ENCODE measurements around the gene CSF3. TPM values are rescaled to one million over a fixed set of nuclear protein-coding genes. Genes with fewer than 3 reads are reported as not detected.

CSF3 gene
- total and polyA plus RNA-seq, 3 donors from 2014 or later = 0.80 to 3.6 (median 2.4) TPM

GRCh38 chr17:40065769-40066510 lies 50.7 kb downstream of the CSF3 start:
- Histone ChIP-seq H3K9me3 (no peaks in the 10 kb centered on the region), H3K4me1 (peaks cover 61% of the 10 kb centered on the region), H3K27me3 (no peaks in the 10 kb centered on the region), H3K27ac (peak overlapping the region; percentile 91 to 97), H3K4me3 (no peak overlapping the region), H3K36me3 (ENCODE audit: low read depth, missing control alignments) (no peaks in the 10 kb centered on the region)
- DNase-seq = no peak
- WGBS, 2 donors = 61 to 69% methylated on average over 8 to 11 of the region's 11 CpGs
- intact Hi-C loops (cut with DNase I; ENCODE audit: low total_unique reads) = no loop called here
- no peak for TF ChIP-seq CTCF (IDR thresholded peaks at IDR 0.05)
- TF ChIP-seq POLR2A (IDR thresholded peaks at IDR 0.05) = no peak

Small RNA genes within 50 kb of the gene (microRNA-seq; reads per million reads assigned to microRNA genes)
- 0 to 0.70 reads per million in 2 donors for gene MIR6884 (ENCODE audit: borderline number of aligned reads in 2 of 2, borderline replicate concordance in 1 of 2)

Small RNA genes within 50 kb of the gene (small RNA-seq; reads per million reads assigned to genes)
- 636 to 962 reads per million in 2 donors for gene SNORD124

Other genes with a start within 250 kb of the CSF3 start
- gene IKZF3, start 151.1 kb upstream of the CSF3 start, total RNA-seq = 1 to 10 TPM; 1.9 to 3.8 TPM
- 3.4 TPM for gene IKZF3, start 151.1 kb upstream of the CSF3 start, polyA plus RNA-seq (ENCODE audit: insufficient read depth, low read depth, low replicate concordance)
- 10 to 100 TPM; 45.1 to 63.1 TPM for gene ZPBP2, start 147.2 kb upstream of the CSF3 start, total RNA-seq
- gene ZPBP2, start 147.2 kb upstream of the CSF3 start, polyA plus RNA-seq (ENCODE audit: insufficient read depth, low read depth, low replicate concordance) = 224 TPM
- gene GSDMB, start 96.8 kb upstream of the CSF3 start, total RNA-seq = 10 to 100 TPM; 14.2 to 21.7 TPM
- gene GSDMB, start 96.8 kb upstream of the CSF3 start, polyA plus RNA-seq (ENCODE audit: insufficient read depth, low read depth, low replicate concordance) = 7.8 TPM
- gene ORMDL3, start 87.8 kb upstream of the CSF3 start, total RNA-seq = 10 to 100 TPM; 79.0 to 99.7 TPM
- 77.6 TPM for gene ORMDL3, start 87.8 kb upstream of the CSF3 start, polyA plus RNA-seq (ENCODE audit: insufficient read depth, low read depth, low replicate concordance)
- gene LRRC3C, start 87.7 kb upstream of the CSF3 start, total RNA-seq = under 1 TPM in 1 of 2 donors, not detected in 1; 0.47 TPM
- 0.78 TPM for gene LRRC3C, start 87.7 kb upstream of the CSF3 start, polyA plus RNA-seq (ENCODE audit: insufficient read depth, low read depth, low replicate concordance)
- under 1 TPM in 1 of 2 donors, not detected in 1; 0.37 TPM for gene GSDMA, start 52.4 kb upstream of the CSF3 start, total RNA-seq
- 0.34 TPM for gene GSDMA, start 52.4 kb upstream of the CSF3 start, polyA plus RNA-seq (ENCODE audit: insufficient read depth, low read depth, low replicate concordance)
- gene PSMD3, start 34.6 kb upstream of the CSF3 start, total RNA-seq = 100 to 1,000 TPM; 112 to 129 TPM
- gene PSMD3, start 34.6 kb upstream of the CSF3 start, polyA plus RNA-seq (ENCODE audit: insufficient read depth, low read depth, low replicate concordance) = 128 TPM
- gene MED24, start 39.0 kb downstream of the CSF3 start, total RNA-seq = 100 to 1,000 TPM; 151 to 172 TPM
- 127 TPM for gene MED24, start 39.0 kb downstream of the CSF3 start, polyA plus RNA-seq (ENCODE audit: insufficient read depth, low read depth, low replicate concordance)
- 10 to 100 TPM; 44.9 to 51.7 TPM for gene THRA, start 47.5 kb downstream of the CSF3 start, total RNA-seq
- gene THRA, start 47.5 kb downstream of the CSF3 start, polyA plus RNA-seq (ENCODE audit: insufficient read depth, low read depth, low replicate concordance) = 41.2 TPM
- gene NR1D1, start 85.1 kb downstream of the CSF3 start, total RNA-seq = 10 to 100 TPM; 14.4 to 23.6 TPM
- gene NR1D1, start 85.1 kb downstream of the CSF3 start, polyA plus RNA-seq (ENCODE audit: insufficient read depth, low read depth, low replicate concordance) = 9.8 TPM
- 100 to 1,000 TPM; 129 to 161 TPM for gene MSL1, start 106.5 kb downstream of the CSF3 start, total RNA-seq
- gene MSL1, start 106.5 kb downstream of the CSF3 start, polyA plus RNA-seq (ENCODE audit: insufficient read depth, low read depth, low replicate concordance) = 157 TPM
- gene CASC3, start 125.1 kb downstream of the CSF3 start, total RNA-seq = 100 to 1,000 TPM; 123 to 132 TPM
- gene CASC3, start 125.1 kb downstream of the CSF3 start, polyA plus RNA-seq (ENCODE audit: insufficient read depth, low read depth, low replicate concordance) = 143 TPM
- 10 to 100 TPM; 22.3 to 23.9 TPM for gene RAPGEFL1, start 162.0 kb downstream of the CSF3 start, total RNA-seq
- gene RAPGEFL1, start 162.0 kb downstream of the CSF3 start, polyA plus RNA-seq (ENCODE audit: insufficient read depth, low read depth, low replicate concordance) = 13.6 TPM
- 10 to 100 TPM; 16.4 to 20.1 TPM for gene WIPF2, start 203.9 kb downstream of the CSF3 start, total RNA-seq
- 21.1 TPM for gene WIPF2, start 203.9 kb downstream of the CSF3 start, polyA plus RNA-seq (ENCODE audit: insufficient read depth, low read depth, low replicate concordance)

Data from testis (tissue), 3 donors.